ENCODE data around the gene KLK4.

Gene KLK4

GRCh38 chr19:50878851-50879250 is 32.3 kb downstream of the KLK4 start:
- no peak for DNase-seq

DNA sequence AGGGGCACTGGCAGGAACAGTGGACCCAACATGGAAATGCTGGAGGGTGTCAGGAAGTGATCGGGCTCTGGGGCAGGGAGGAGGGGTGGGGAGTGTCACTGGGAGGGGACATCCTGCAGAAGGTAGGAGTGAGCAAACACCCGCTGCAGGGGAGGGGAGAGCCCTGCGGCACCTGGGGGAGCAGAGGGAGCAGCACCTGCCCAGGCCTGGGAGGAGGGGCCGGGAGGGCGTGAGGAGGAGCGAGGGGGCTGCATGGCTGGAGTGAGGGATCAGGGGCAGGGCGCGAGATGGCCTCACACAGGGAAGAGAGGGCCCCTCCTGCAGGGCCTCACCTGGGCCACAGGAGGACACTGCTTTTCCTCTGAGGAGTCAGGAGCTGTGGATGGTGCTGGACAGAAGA is 33.9 kb downstream of the KLK4 start:
- DNase-seq: no peak

DNA sequence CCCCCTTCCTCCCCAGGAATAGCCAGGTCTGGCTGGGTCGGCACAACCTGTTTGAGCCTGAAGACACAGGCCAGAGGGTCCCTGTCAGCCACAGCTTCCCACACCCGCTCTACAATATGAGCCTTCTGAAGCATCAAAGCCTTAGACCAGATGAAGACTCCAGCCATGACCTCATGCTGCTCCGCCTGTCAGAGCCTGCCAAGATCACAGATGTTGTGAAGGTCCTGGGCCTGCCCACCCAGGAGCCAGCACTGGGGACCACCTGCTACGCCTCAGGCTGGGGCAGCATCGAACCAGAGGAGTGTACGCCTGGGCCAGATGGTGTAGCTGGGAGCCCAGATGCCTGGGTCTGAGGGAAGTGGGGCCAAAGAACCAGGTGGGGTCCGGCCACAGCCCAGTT is 34.7 kb downstream of the KLK4 start:
- DNase-seq: no peak

DNA sequence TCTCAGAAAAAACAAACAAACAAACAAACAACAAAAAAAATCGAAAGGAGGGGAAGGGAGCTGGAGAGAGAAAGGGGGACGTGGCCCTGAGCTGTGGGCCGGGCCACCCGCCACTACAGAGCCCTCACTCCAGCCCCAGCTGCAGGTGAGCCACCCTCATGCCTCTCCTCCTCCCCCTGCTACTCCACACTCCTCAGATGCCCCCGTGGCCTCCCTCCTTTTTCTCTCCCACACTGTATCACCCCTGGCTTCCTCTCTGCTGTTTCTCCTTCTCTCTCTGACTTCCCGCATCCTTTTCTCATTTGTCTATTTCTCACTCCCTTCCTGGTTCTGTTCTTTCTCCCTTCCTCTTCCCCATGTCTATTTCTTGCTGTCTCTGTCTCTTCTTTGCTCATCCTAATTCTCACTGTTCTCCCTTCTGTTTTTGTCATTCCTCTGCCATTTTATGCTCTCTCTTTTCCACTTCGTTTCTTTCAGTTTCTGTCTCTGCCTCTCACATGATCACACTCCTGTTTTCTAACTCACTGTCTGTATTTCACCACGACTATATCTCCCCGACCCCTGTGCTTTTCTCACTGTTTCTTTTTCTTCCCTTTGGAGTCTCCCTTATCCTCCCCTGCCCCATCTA is 35.3 kb downstream of the KLK4 start:
- no peak for DNase-seq

DNA sequence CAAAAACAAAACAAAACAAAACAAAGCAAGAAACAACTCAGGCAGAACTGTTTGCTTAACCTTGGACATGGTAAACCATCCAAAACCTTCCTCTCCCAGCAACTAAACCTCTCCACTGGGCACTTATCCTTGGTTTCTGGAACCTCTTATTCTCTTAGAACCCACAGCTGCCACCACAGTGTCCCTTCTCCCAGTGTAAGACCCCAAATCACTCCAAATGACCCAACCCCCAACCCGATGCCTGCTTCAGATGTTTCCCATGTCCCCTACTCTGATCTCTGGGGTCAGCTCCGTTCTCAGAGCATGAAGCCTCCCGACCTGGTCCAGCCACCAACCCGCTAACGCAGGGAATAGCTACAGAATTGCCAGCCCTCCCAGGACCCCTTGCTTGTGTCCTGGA is 37.0 kb downstream of the KLK4 start:
- DNase-seq: no peak

DNA sequence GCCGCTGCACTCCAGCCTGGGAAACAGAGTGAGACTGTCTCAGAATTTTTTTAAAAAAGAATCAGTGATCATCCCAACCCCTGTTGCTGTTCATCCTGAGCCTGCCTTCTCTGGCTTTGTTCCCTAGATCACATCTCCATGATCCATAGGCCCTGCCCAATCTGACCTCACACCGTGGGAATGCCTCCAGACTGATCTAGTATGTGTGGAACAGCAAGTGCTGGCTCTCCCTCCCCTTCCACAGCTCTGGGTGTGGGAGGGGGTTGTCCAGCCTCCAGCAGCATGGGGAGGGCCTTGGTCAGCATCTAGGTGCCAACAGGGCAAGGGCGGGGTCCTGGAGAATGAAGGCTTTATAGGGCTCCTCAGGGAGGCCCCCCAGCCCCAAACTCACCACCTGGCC is 38.1 kb downstream of the KLK4 start, which contains the start of gene KLK2:
Gene KLK2 (plus strand): TSS at position 384 of the 400 bp plus-strand sequence. CDS start 35 bp downstream, outside the sequence.
- no peak for DNase-seq

DNA sequence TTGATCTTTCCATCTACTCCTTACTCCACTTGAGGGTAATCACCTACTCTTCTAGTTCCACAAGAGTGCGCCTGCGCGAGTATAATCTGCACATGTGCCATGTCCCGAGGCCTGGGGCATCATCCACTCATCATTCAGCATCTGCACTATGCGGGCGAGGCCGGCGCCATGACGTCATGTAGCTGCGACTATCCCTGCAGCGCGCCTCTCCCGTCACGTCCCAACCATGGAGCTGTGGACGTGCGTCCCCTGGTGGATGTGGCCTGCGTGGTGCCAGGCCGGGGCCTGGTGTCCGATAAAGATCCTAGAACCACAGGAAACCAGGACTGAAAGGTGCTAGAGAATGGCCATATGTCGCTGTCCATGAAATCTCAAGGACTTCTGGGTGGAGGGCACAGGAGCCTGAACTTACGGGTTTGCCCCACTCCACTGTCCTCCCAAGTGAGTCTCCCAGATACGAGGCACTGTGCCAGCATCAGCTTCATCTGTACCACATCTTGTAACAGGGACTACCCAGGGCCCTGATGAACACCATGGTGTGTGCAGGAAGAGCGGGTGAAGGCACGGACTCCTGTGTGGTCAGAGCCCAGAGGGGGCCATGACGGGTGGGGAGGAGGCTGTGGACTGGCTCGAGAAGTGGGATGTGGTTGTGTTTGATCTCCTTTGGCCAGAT is 40.6 kb downstream of the KLK4 start:
- DNase-seq: peak; percentile 3

- no peak for DNase-seq
These were observed 41.7 kb downstream of the KLK4 start for GRCh38 chr19:50869479-50869878.

GRCh38 chr19:50861496-50862286 is 49.5 kb downstream of the KLK4 start:
- no peak for DNase-seq

DNA sequence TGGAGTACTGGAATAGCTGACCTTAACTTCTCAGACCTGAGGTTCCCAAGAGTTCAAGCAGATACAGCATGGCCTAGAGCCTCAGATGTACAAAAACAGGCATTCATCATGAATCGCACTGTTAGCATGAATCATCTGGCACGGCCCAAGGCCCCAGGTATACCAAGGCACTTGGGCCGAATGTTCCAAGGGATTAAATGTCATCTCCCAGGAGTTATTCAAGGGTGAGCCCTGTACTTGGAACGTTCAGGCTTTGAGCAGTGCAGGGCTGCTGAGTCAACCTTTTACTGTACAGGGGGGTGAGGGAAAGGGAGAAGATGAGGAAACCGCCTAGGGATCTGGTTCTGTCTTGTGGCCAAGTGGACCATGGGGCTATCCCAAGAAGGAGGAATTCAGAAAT is 50.2 kb downstream of the KLK4 start:
- DNase-seq: no peak

DNA sequence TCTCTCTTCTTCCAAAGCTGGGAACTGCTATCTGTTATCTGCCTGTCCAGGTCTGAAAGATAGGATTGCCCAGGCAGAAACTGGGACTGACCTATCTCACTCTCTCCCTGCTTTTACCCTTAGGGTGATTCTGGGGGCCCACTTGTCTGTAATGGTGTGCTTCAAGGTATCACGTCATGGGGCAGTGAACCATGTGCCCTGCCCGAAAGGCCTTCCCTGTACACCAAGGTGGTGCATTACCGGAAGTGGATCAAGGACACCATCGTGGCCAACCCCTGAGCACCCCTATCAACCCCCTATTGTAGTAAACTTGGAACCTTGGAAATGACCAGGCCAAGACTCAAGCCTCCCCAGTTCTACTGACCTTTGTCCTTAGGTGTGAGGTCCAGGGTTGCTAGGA is 51.3 kb downstream of the KLK4 start:
- no peak for DNase-seq

- no peak for DNase-seq
These were observed 52.3 kb downstream of the KLK4 start for GRCh38 chr19:50858886-50859285.

- no peak for DNase-seq
These were observed 53.8 kb downstream of the KLK4 start for GRCh38 chr19:50857366-50857765.
